ENCODE data around the gene LAMA5.
A peak's percentile ranks its signal among the peaks of the same experiment; 100 is the strongest.

The LAMA5 gene

DNA sequence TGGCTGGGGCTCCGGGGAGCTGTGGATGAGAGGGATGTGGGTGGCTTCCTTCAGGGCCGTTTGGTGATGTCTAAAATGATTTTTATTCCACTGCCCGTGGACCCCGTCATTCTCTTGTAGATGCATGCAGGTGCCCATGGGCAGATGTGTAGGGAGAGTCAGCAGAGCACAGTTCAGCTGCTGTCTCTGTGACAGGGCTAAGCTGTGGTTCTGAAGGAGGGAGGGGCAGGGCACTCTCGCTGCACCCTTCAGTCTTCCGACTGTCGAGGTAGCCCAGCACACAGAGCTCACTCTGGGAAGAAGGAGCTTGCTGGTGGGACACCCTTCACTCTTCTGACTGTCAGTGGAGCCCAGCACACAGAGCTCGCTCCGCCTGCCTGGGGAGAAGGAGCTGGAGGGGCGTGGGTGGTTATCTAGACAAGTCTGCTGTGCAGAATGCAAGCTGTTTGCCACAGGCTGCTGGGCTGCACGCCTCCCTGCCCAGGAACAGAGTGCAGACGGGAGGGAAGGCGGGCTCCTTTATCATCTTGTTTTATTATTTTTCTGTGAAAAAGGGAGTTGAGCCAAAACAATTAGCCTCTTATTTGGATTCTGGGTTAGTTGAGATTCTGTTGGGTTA, 92.7 kb downstream of the LAMA5 start:
- peak; percentile 41 for DNase-seq (ENCODE audit: low spot score)
- TF ChIP-seq, protein P1, sequence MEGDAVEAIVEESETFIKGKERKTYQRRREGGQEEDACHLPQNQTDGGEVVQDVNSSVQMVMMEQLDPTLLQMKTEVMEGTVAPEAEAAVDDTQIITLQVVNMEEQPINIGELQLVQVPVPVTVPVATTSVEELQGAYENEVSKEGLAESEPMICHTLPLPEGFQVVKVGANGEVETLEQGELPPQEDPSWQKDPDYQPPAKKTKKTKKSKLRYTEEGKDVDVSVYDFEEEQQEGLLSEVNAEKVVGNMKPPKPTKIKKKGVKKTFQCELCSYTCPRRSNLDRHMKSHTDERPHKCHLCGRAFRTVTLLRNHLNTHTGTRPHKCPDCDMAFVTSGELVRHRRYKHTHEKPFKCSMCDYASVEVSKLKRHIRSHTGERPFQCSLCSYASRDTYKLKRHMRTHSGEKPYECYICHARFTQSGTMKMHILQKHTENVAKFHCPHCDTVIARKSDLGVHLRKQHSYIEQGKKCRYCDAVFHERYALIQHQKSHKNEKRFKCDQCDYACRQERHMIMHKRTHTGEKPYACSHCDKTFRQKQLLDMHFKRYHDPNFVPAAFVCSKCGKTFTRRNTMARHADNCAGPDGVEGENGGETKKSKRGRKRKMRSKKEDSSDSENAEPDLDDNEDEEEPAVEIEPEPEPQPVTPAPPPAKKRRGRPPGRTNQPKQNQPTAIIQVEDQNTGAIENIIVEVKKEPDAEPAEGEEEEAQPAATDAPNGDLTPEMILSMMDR (IDR thresholded peaks at IDR 0.05; ENCODE audit: extremely low read depth, missing control alignments), result no peak

DNA sequence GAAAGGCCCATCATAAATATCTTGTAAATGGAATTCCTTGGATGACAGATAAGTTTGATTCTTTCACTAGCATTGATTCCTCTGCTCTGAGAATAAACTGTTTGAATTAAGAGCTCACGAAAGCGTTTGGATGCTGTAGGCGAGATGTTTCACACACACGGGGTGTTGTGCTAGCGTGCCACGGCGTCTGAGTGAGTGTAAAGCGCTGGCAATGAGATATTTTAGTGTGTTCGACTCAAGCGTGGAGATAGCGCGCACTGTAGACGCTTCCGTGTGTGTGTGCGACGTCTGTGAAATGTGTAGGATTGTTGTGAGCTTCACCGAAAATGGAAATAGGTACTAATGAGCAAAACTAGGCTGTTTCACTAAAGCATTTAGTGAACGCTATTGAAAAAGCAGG, 93.7 kb downstream of the LAMA5 start:
- TF ChIP-seq, protein P1 (IDR thresholded peaks at IDR 0.05; ENCODE audit: extremely low read depth, missing control alignments), result no peak

DNA sequence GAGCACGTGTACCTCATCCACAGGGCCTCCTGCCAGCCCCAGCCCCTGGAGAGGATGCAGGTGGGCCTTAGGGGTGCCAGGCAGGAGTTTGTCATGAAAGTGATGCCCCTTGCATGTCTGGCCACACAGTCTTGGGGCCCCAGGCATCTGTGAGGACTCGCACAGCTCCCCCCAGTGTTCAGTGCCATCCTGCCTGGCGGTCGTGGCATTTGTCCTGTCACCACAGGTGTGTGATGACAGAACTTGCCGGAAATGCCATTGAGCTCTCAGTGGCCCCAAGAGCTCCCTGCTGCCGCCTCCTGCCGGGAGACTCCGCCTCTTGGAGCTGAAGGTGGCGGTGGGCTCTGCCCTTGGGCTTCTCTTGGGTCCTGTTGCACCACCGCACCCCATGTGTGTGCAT, 94.9 kb downstream of the LAMA5 start:
- DNase-seq (ENCODE audit: low spot score), result no peak
- TF ChIP-seq, protein P1 (IDR thresholded peaks at IDR 0.05; ENCODE audit: extremely low read depth, missing control alignments), result no peak

More for the DNA sequence above, 93.7 kb downstream of the LAMA5 start:
- no peak for DNase-seq (ENCODE audit: low spot score)

DNA sequence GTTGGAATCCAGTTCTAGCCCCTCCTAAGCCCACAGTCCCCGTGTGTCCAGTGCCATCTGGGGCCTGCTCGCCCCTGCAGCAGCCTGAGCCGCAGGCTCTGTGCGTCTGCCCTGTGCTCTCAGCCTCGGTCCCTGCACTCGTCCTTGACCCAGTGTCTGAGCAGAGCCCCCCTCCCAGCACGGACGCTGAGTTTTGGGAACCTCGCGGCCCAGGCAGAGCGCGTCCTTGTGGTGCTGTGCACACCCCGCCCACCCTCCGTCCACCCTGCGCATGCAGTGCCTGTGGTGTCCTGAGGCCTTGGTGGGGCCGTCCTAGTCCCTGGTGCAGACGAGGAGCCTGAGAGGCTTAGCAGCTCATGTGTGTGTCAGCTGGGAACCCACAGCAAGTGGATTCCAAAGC, 97.2 kb downstream of the LAMA5 start:
- TF ChIP-seq, protein P1 (IDR thresholded peaks at IDR 0.05; ENCODE audit: extremely low read depth, missing control alignments), result no peak
- DNase-seq (ENCODE audit: low spot score), result no peak

DNA sequence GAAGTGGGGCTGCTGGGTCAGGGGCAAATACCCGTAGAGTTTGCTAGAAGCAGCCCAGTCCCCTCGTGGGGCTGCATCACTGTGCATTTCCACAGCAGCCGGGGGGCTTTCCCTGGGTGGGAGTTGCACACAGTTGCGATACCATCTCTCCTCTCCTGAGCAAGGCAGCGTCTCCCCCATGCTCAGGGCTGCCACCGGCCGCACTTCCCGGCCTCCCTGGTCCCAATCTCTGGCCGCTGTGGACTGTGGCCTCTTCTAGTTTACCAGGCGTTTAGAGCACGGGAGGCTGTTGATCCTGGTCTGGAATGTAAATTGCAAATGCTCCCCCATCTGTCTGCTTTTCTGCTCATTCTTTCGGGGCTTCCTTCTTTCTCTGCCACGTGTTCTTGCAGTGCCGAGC, 97.7 kb downstream of the LAMA5 start:
- DNase-seq (ENCODE audit: low spot score), result no peak
- TF ChIP-seq, protein P1 (IDR thresholded peaks at IDR 0.05; ENCODE audit: extremely low read depth, missing control alignments), result no peak

DNA sequence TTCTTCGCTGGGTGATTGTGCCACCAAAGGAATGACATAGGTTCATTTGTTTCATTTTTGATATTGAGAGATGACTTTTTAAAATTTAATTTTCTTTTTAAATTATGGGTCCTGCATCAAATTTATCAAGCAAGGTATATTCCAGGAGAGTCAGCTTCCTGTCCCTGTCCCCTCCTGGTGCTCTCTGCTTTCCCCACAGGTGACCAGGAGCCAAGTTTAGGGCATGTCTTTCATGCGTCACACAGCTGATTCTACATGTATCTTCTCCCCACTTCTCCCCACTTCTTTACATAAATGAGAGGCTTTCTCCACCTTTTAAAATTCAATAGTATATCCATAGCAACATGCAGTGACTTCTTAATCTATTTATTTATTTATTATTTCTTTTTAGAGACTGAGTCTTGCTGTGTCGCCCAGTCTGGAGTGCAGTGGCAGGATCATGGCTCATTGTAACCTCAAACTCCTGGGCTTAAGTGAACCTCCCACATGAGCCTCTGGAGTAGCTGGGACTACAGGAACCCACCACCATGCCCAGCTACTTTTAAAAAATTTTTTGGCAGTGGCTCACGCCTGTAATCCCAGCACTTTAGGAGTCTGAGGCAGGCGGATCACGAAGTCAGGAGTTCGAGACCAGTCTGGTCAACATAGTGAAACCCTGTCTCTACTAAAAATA, 98.7 kb downstream of the LAMA5 start:
- DNase-seq (ENCODE audit: low spot score), result no peak
- TF ChIP-seq, protein P1 (IDR thresholded peaks at IDR 0.05; ENCODE audit: extremely low read depth, missing control alignments), result no peak

DNA sequence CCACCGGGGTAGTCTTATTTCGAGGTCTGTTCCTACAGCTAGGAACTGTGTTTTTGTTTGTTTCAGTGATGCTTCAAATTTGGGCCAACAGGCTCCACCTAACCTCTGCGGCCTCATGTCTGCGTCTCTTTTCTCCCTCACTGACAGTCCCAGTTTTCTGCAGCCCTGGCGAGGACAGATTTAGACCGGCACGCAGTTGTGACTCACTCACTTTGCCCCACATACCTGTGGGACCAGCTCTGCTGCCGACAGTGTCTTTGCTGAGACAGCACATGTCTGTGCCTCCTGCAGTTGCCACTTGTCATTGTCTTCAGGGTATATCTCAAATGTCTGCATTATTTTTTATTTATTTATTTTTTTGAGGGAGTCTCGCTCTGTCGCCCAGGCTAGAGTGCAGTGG, 99.6 kb downstream of the LAMA5 start:
- TF ChIP-seq, protein P1 (IDR thresholded peaks at IDR 0.05; ENCODE audit: extremely low read depth, missing control alignments), result no peak
- DNase-seq (ENCODE audit: low spot score), result no peak

Data from GM20000 (cell line).